B cell (primary cell): ENCODE results near the gene MRPS24. TPM values are rescaled to one million over a fixed set of nuclear protein-coding genes. Genes with fewer than 3 reads are reported as not detected.

Source experiments
- ATAC-seq: fragments of 200-7000 bp; cut with Tn5 transposase; one replicate; pipeline ENCODE4 v1.10.0; 2021; ENCODE audit warnings: low read depth, mild to moderate bottlenecking, moderate number of reproducible peaks, moderate library complexity
- CTCF ChIA-PET: fragments of 350-600 bp; sonication (Branson Sonifier 250); formaldehyde crosslinking; loops from one replicate; lab custom pipeline; 2021; ENCODE audit warnings: antibody characterized with exemption, inconsistent platforms; lab: Charles Lee
- POLR2A ChIA-PET: fragments of 350-600 bp; sonication (Branson Sonifier 250); formaldehyde crosslinking; loops from one replicate; lab custom pipeline; 2021; ENCODE audit warnings: antibody characterized with exemption; lab: Charles Lee
- DNase-seq: peaks from one replicate; pipeline ENCODE4 v3.0.0; 2013
- H2AFZ ChIP-seq: 2 replicates; pipeline ENCODE4 v1.6.1; 2012; ENCODE audit warnings: mild to moderate bottlenecking, low read depth, low read length; ENCODE audit not compliant: insufficient read depth, poor library complexity, severe bottlenecking
- H3K27ac ChIP-seq, 2 donors: 1 replicate in 1 of 2; 2 replicates in 1 of 2; pipeline ENCODE4 v1.5.1; 2012 to 2013; ENCODE audit warnings: low read length in 2 of 2, mild to moderate bottlenecking in 2 of 2, moderate library complexity in 1 of 2
- H3K27me3 ChIP-seq, 4 experiments: fragments of 200-600 bp in 1 of 4; sonication (generic) in 1 of 4; replicated peaks in 1 of 4; 1 replicate in 2 of 4; 2 replicates in 2 of 4; pipeline versions ENCODE4 v1.6.1 to v1.7.0; 2013 to 2016; ENCODE audit warnings: low read length in 3 of 4, mild to moderate bottlenecking in 2 of 4, mixed read lengths in 1 of 4, moderate library complexity in 1 of 4; ENCODE audit not compliant: insufficient read depth in 4 of 4, control insufficient read depth in 3 of 4; ENCODE audit errors: control extremely low read depth in 1 of 4
- H3K36me3 ChIP-seq, 2 experiments: replicated peaks in 1 of 2; 1 replicate in 1 of 2; 2 replicates in 1 of 2; pipeline versions ENCODE4 v1.6.1 to v1.7.1; 2013; ENCODE audit warnings: low read length in 1 of 2; ENCODE audit not compliant: insufficient read depth in 2 of 2, control insufficient read depth in 1 of 2; ENCODE audit errors: control extremely low read depth in 1 of 2, extremely low read depth in 1 of 2
- H3K4me1 ChIP-seq, 2 donors: fragments of 200-600 bp in 1 of 2; sonication (generic) in 1 of 2; 1 replicate in 1 of 2; 2 replicates in 1 of 2; pipeline versions ENCODE4 v1.5.1 to v1.6.1; 2013 to 2017; ENCODE audit warnings: low read length in 2 of 2; ENCODE audit not compliant: control insufficient read depth in 2 of 2, insufficient read depth in 2 of 2
- H3K4me2 ChIP-seq: replicated peaks from 2 replicates; pipeline ENCODE3; 2012; ENCODE audit warnings: mild to moderate bottlenecking, low read depth, low read length; ENCODE audit not compliant: poor library complexity, severe bottlenecking
- H3K4me3 ChIP-seq, 5 experiments: fragments of 200-600 bp in 1 of 5; sonication (generic) in 1 of 5; 1 replicate in 3 of 5; 2 replicates in 2 of 5; pipeline versions ENCODE4 v1.5.1 to v1.7.0; 2011 to 2016; ENCODE audit warnings: low read length in 4 of 5, mild to moderate bottlenecking in 4 of 5, low read depth in 2 of 5, control low read depth in 1 of 5, moderate library complexity in 1 of 5; ENCODE audit not compliant: insufficient read depth in 1 of 5; ENCODE audit errors: control extremely low read depth in 1 of 5, extremely low read depth in 1 of 5
- H3K79me2 ChIP-seq: fragments of 200-600 bp; sonication (generic); one replicate; pipeline ENCODE4 v1.6.0; 2016; ENCODE audit warnings: low read length; ENCODE audit not compliant: control insufficient read depth, insufficient read depth
- H3K9ac ChIP-seq: fragments of 200-600 bp; sonication (generic); 2 replicates; pipeline ENCODE4 v1.6.1; 2017; ENCODE audit warnings: mild to moderate bottlenecking, low read length, moderate library complexity
- H3K9me3 ChIP-seq, 3 donors: one replicate each; pipeline versions ENCODE4 v1.6.1 to v1.7.1; 2013; ENCODE audit warnings: low read length in 2 of 3; ENCODE audit not compliant: control insufficient read depth in 2 of 3, insufficient read depth in 1 of 3; ENCODE audit errors: control extremely low read depth in 1 of 3
- H4K20me1 ChIP-seq: 2 replicates; pipeline ENCODE4 v1.6.0; 2012; ENCODE audit warnings: mild to moderate bottlenecking, low read length; ENCODE audit not compliant: insufficient read depth, control insufficient read depth, poor library complexity, severe bottlenecking
- H3K27ac Mint-ChIP-seq: one replicate; pipeline ENCODE4 v1.8.0; 2021; ENCODE audit warnings: mixed read lengths
- H3K27me3 Mint-ChIP-seq: one replicate; pipeline ENCODE4 v1.8.0; 2021; ENCODE audit warnings: mixed read lengths
- H3K4me1 Mint-ChIP-seq: one replicate; pipeline ENCODE4 v1.8.0; 2021; ENCODE audit warnings: mixed read lengths
- H3K4me3 Mint-ChIP-seq: one replicate; pipeline ENCODE4 v1.8.0; 2021; ENCODE audit warnings: mixed read lengths
- H3K9me3 Mint-ChIP-seq: one replicate; pipeline ENCODE4 v1.8.0; 2022; ENCODE audit warnings: mixed read lengths; ENCODE audit not compliant: insufficient read depth
- EZH2 ChIP-seq: IDR thresholded peaks from 2 replicates; pipeline ENCODE4 v1.6.1; 2012; ENCODE audit warnings: borderline replicate concordance, low read depth, mild to moderate bottlenecking, moderate library complexity, low read length; ENCODE audit not compliant: insufficient read depth, poor library complexity, severe bottlenecking
- WGBS: methylation state at CpG from one replicate; pipeline ENCODE4 v1.1.5; 2013; ENCODE audit warnings: missing lambda C conversion rate; ENCODE audit not compliant: insufficient coverage; 5-methylcytosine and 5-hydroxymethylcytosine counted together
- intact Hi-C: fragments of 100-400 bp; cut with micrococcal nuclease; formaldehyde crosslinking; loops from one replicate; pipeline ENCODE4 v1.10.0; 2022
- polyA plus RNA-seq: library from polyadenylated mRNA; depleted of rRNA; stranded (reverse); fragments of >200 nt; gene quantifications from 2 replicates; pipeline ENCODE4 v1.2.3, GENCODE V29; 2012
- total RNA-seq, 2 donors: library from RNA; stranded (reverse); fragments of 120-200 nt in 1 of 2; gene quantifications; 1 replicate in 1 of 2; 2 replicates in 1 of 2; pipeline versions ENCODE4 v1.2.3 to v1.2.4, GENCODE V29; 2013 to 2022
- TF ChIP-seq, protein P1 (sequence below): fragments of 200-600 bp; IDR thresholded peaks from one replicate; pipeline ENCODE4 v1.8.0; 2022; ENCODE audit warnings: antibody characterized with exemption, mild to moderate bottlenecking

Gene MRPS24
- total and polyA plus RNA-seq, 2 donors (not counting 1 experiment from before 2014, with no cell fraction given) = 54.1 to 102 TPM

DNA sequence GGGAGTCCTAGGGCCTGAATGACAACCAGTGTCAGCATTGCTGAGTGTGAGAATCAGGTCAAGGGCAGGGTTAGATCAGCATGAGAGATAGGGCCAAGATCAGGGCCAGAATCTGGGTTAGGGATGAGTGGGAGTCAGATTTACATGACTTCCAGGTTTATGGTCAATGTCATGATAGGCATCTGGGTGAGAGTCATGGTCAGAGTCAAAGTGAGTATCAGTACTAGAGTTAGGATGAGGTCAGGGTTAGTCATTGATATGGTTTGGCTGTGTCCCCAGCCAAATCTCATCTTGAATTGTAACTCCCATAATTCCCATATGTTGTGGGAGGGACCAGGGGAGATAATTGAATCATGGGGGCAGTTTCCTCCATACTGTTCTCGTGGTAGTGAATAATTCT, 12.3 kb downstream of the MRPS24 start:
- no CpG with 5 or more reads among the region's 1 CpG for WGBS
- H2AFZ ChIP-seq = no peak overlapping the region
- no peak overlapping the region for H3K4me3 Mint-ChIP-seq
- no peaks in the 10 kb centered on the region for H3K9me3 Mint-ChIP-seq
- H4K20me1 ChIP-seq = no peaks in the 10 kb centered on the region
- TF ChIP-seq, protein P1, sequence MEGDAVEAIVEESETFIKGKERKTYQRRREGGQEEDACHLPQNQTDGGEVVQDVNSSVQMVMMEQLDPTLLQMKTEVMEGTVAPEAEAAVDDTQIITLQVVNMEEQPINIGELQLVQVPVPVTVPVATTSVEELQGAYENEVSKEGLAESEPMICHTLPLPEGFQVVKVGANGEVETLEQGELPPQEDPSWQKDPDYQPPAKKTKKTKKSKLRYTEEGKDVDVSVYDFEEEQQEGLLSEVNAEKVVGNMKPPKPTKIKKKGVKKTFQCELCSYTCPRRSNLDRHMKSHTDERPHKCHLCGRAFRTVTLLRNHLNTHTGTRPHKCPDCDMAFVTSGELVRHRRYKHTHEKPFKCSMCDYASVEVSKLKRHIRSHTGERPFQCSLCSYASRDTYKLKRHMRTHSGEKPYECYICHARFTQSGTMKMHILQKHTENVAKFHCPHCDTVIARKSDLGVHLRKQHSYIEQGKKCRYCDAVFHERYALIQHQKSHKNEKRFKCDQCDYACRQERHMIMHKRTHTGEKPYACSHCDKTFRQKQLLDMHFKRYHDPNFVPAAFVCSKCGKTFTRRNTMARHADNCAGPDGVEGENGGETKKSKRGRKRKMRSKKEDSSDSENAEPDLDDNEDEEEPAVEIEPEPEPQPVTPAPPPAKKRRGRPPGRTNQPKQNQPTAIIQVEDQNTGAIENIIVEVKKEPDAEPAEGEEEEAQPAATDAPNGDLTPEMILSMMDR = no peak
- no peak for TF ChIP-seq EZH2
- peaks cover 0 to 6% (median 0%) of the 10 kb centered on the region in 3 donors for H3K9me3 ChIP-seq
- H3K27ac ChIP-seq = no peak overlapping the region
- no peak overlapping the region for H3K4me2 ChIP-seq
- ChIA-PET CTCF (no interaction called here), POLR2A (no interaction called here)
- no peak overlapping the region for H3K4me3 ChIP-seq
- no peak overlapping the region for H3K27ac Mint-ChIP-seq
- H3K9ac ChIP-seq = no peak overlapping the region
- no peak for DNase-seq
- H3K27me3 ChIP-seq = peaks cover 0 to 2% (median 0%) of the 10 kb centered on the region in 4 experiments
- intact Hi-C loops = no loop called here
- H3K4me1 ChIP-seq = no peaks in the 10 kb centered on the region
- H3K36me3 ChIP-seq = no peaks in the 10 kb centered on the region
- no peak for ATAC-seq
- H3K79me2 ChIP-seq = no peaks in the 10 kb centered on the region
- H3K27me3 Mint-ChIP-seq = peaks cover 9% of the 10 kb centered on the region
- H3K4me1 Mint-ChIP-seq = no peaks in the 10 kb centered on the region

GRCh38 chr7:43856316-43856715, 13.0 kb downstream of the MRPS24 start:
- Histone ChIP-seq H3K4me2 (no peak overlapping the region), H3K79me2 (no peaks in the 10 kb centered on the region), H3K36me3 (no peaks in the 10 kb centered on the region), H3K9me3 (peaks cover 0 to 6% (median 0%) of the 10 kb centered on the region in 3 donors), H2AFZ (no peak overlapping the region), H3K27me3 (peaks cover 0 to 2% (median 0%) of the 10 kb centered on the region in 4 experiments), H3K27ac (no peak overlapping the region), H3K4me1 (no peaks in the 10 kb centered on the region), H4K20me1 (no peaks in the 10 kb centered on the region), H3K4me3 (no peak overlapping the region), H3K9ac (no peak overlapping the region)
- Mint-ChIP-seq H3K27ac (no peak overlapping the region), H3K27me3 (peaks cover 9% of the 10 kb centered on the region), H3K4me1 (no peaks in the 10 kb centered on the region), H3K9me3 (no peaks in the 10 kb centered on the region), H3K4me3 (no peak overlapping the region)
- ATAC-seq (no peak), DNase-seq (no peak)
- no peak for TF ChIP-seq EZH2
- TF ChIP-seq, protein P1 = no peak
- WGBS = 98% methylated on average over 4 of the region's 4 CpGs
- CTCF ChIA-PET = no interaction called here
- POLR2A ChIA-PET = no interaction called here
- intact Hi-C loops = no loop called here
